HepG2 (cell line): ENCODE data around the gene STK17A. TPM values are rescaled to one million over a fixed set of nuclear protein-coding genes. Genes with fewer than 3 reads are reported as not detected.

Source experiments
- ATRX ChIP-seq: sonication (generic); formaldehyde crosslinking; IDR thresholded peaks from 2 replicates; pipeline ENCODE4 v1.4.0; 2020; ENCODE audit warnings: missing genetic modification reagents, borderline replicate concordance
- E2F5 ChIP-seq: sonication (generic); formaldehyde crosslinking; conservative IDR thresholded peaks from 2 replicates; pipeline ENCODE4 v1.4.0; 2020; ENCODE audit warnings: missing genetic modification reagents
- FOXC1 ChIP-seq: sonication (generic); formaldehyde crosslinking; IDR thresholded peaks from 2 replicates; pipeline ENCODE4 v1.8.0; 2022; ENCODE audit warnings: mild to moderate bottlenecking, missing genetic modification reagents, borderline replicate concordance
- HINFP ChIP-seq: sonication (generic); formaldehyde crosslinking; IDR thresholded peaks from 2 replicates; pipeline ENCODE4 v1.4.0; 2020; ENCODE audit warnings: low read depth, mild to moderate bottlenecking, missing genetic modification reagents
- HNRNPH1 ChIP-seq: fragments of 200-400 bp; formaldehyde crosslinking; optimal IDR thresholded peaks from 2 replicates; pipeline ENCODE3; 2017; ENCODE audit warnings: mild to moderate bottlenecking, low read depth, low read length
- IKZF1 ChIP-seq: fragments of 450-650 bp; IDR thresholded peaks from 2 replicates; pipeline ENCODE4 v1.7.1; 2016
- KAT7 ChIP-seq: IDR thresholded peaks from 2 replicates; pipeline ENCODE4 v1.6.1; 2018; ENCODE audit warnings: borderline replicate concordance, missing compliant biosample characterization
- MED1 ChIP-seq: sonication (generic); formaldehyde crosslinking; IDR thresholded peaks from 2 replicates; pipeline ENCODE4 v1.4.0; 2020; ENCODE audit warnings: missing genetic modification reagents
- MTA1 ChIP-seq: sonication (generic); formaldehyde crosslinking; IDR thresholded peaks from 2 replicates; pipeline ENCODE4 v1.4.0; 2020; ENCODE audit warnings: missing genetic modification reagents, mild to moderate bottlenecking, borderline replicate concordance
- NR2F1 ChIP-seq, 2 experiments: fragments of 450-650 bp in 1 of 2; formaldehyde crosslinking in 1 of 2; IDR thresholded peaks; 2 replicates each; pipeline versions ENCODE4 v1.5.0 to v1.6.1; 2016 to 2020; ENCODE audit warnings: mild to moderate bottlenecking in 1 of 2, missing compliant biosample characterization in 1 of 2, missing genetic modification reagents in 1 of 2, moderate library complexity in 1 of 2
- PAWR ChIP-seq: sonication (generic); formaldehyde crosslinking; IDR thresholded peaks from 2 replicates; pipeline ENCODE4 v1.4.0; 2020; ENCODE audit warnings: missing genetic modification reagents, mild to moderate bottlenecking, borderline replicate concordance
- POLR2A ChIP-seq, 2 experiments: IDR thresholded peaks; 2 replicates each; pipeline ENCODE4 v1.6.1; 2011; ENCODE audit warnings: low read depth in 2 of 2, low read length in 2 of 2, mild to moderate bottlenecking in 1 of 2, moderate library complexity in 1 of 2; ENCODE audit not compliant: insufficient read depth in 1 of 2
- POLR2G ChIP-seq: fragments of 200-400 bp; formaldehyde crosslinking; IDR thresholded peaks from 2 replicates; pipeline ENCODE4 v1.6.1; 2018; ENCODE audit warnings: mild to moderate bottlenecking, low read depth, low read length, moderate library complexity
- RAD51 ChIP-seq: fragments of 450-650 bp; IDR thresholded peaks from 2 replicates; pipeline ENCODE4 v1.6.1; 2016; ENCODE audit warnings: borderline replicate concordance
- SRSF1 ChIP-seq: fragments of 200-400 bp; formaldehyde crosslinking; optimal IDR thresholded peaks from 2 replicates; pipeline ENCODE3; 2017; ENCODE audit warnings: mild to moderate bottlenecking, low read depth, low read length, moderate library complexity
- TGIF2 ChIP-seq: IDR thresholded peaks from 2 replicates; pipeline ENCODE4 v1.6.1; 2016; ENCODE audit warnings: control low read depth, missing compliant biosample characterization
- U2AF1 ChIP-seq: fragments of 200-400 bp; formaldehyde crosslinking; optimal IDR thresholded peaks from 2 replicates; pipeline ENCODE3; 2017; ENCODE audit warnings: mild to moderate bottlenecking, low read depth, low read length
- ZIK1 ChIP-seq: sonication (generic); formaldehyde crosslinking; IDR thresholded peaks from 2 replicates; pipeline ENCODE4 v1.5.0; 2020; ENCODE audit warnings: mild to moderate bottlenecking, low read depth, missing genetic modification reagents, borderline replicate concordance
- ZNF253 ChIP-seq: sonication (generic); formaldehyde crosslinking; IDR thresholded peaks from 2 replicates; pipeline ENCODE4 v1.8.0; 2022; ENCODE audit warnings: mild to moderate bottlenecking, missing genetic modification reagents, borderline replicate concordance
- ZNF451 ChIP-seq: sonication (generic); formaldehyde crosslinking; IDR thresholded peaks from 2 replicates; pipeline ENCODE4 v1.5.0; 2020; ENCODE audit warnings: mild to moderate bottlenecking, missing genetic modification reagents
- ZNF609 ChIP-seq: sonication (generic); formaldehyde crosslinking; IDR thresholded peaks from 2 replicates; pipeline ENCODE4 v1.4.0; 2020; ENCODE audit warnings: mild to moderate bottlenecking, missing genetic modification reagents, borderline replicate concordance
- ZNF704 ChIP-seq: sonication (generic); formaldehyde crosslinking; IDR thresholded peaks from 2 replicates; pipeline ENCODE4 v1.8.1; 2023; ENCODE audit warnings: mild to moderate bottlenecking, inconsistent platforms, moderate library complexity, missing genetic modification reagents, borderline replicate concordance
- polyA plus RNA-seq, 8 experiments: library from polyadenylated mRNA; depleted of rRNA in 3 of 8; stranded (reverse) in 7 of 8; unstranded in 1 of 8; fragments of >200 nt; fragmentation: Illumina TruSeq in 4 of 8; extraction: Trizol in 4 of 8; gene quantifications; 2 replicates each; pipeline versions ENCODE4 v1.2.1 to v1.2.3, GENCODE V29; 2011 to 2016; ENCODE audit warnings: low read depth in 4 of 8, missing spikeins in 1 of 8, mixed read lengths in 1 of 8; ENCODE audit not compliant: insufficient read depth in 1 of 8
- total RNA-seq, 5 experiments: library from RNA; depleted of rRNA; stranded (reverse); fragments of >200 nt; fragmentation: Illumina TruSeq; extraction: Trizol; gene quantifications; 2 replicates each; pipeline ENCODE4 v1.2.3, GENCODE V29; 2016; ENCODE audit warnings: low read depth in 1 of 5

Gene STK17A
- total and polyA plus RNA-seq, 2 of the 13 experiments (the other 11 are each of a cell fraction or from before 2014, with no cell fraction given), result 18.6 to 24.3 TPM

- TF ChIP-seq PAWR (CRISPR knock-in tag), result no peak
- TF ChIP-seq KAT7 (CRISPR knock-in tag), result no peak
- TF ChIP-seq POLR2G, result no peak
- no peak for TF ChIP-seq HNRNPH1
- TF ChIP-seq ZNF704, result no peak
- TF ChIP-seq U2AF1, result no peak
- no peak for TF ChIP-seq NR2F1 (CRISPR knock-in tag; IDR thresholded peaks at IDR 0.05)
- no peak for TF ChIP-seq RAD51
- TF ChIP-seq FOXC1 (CRISPR knock-in tag), result no peak
- TF ChIP-seq HINFP (CRISPR knock-in tag), result no peak
- TF ChIP-seq IKZF1, result no peak
- no peak for TF ChIP-seq E2F5 (CRISPR knock-in tag)
- no peak for TF ChIP-seq ZNF451
- TF ChIP-seq SRSF1, result no peak
- no peak for TF ChIP-seq TGIF2 (CRISPR knock-in tag)
- TF ChIP-seq MED1 (CRISPR knock-in tag), result peak; percentile 93
- no peak for TF ChIP-seq ZIK1 (CRISPR knock-in tag)
- TF ChIP-seq ATRX (CRISPR knock-in tag), result no peak
- no peak for TF ChIP-seq MTA1 (CRISPR knock-in tag)
- TF ChIP-seq POLR2A (IDR thresholded peaks at IDR 0.05; ENCODE audit: insufficient read depth in 1 of 2, low read depth in 2 of 2, low read length in 2 of 2), result no peak
- TF ChIP-seq ZNF253 (CRISPR knock-in tag), result no peak
- no peak for TF ChIP-seq ZNF609 (CRISPR knock-in tag)
These were observed 91.9 kb downstream of the STK17A start (continued) for GRCh38 chr7:43674559-43675436.
